ENCODE measurements around the gene MRPS2. TPM values are rescaled to one million over a fixed set of nuclear protein-coding genes. Genes with fewer than 3 reads are reported as not detected.

Gene MRPS2
- total and polyA plus RNA-seq, 9 of the 15 experiments (the other 6 are each of a cell fraction or from before 2014, with no cell fraction given): 8.0 to 167 (median 81.3) TPM

DNA sequence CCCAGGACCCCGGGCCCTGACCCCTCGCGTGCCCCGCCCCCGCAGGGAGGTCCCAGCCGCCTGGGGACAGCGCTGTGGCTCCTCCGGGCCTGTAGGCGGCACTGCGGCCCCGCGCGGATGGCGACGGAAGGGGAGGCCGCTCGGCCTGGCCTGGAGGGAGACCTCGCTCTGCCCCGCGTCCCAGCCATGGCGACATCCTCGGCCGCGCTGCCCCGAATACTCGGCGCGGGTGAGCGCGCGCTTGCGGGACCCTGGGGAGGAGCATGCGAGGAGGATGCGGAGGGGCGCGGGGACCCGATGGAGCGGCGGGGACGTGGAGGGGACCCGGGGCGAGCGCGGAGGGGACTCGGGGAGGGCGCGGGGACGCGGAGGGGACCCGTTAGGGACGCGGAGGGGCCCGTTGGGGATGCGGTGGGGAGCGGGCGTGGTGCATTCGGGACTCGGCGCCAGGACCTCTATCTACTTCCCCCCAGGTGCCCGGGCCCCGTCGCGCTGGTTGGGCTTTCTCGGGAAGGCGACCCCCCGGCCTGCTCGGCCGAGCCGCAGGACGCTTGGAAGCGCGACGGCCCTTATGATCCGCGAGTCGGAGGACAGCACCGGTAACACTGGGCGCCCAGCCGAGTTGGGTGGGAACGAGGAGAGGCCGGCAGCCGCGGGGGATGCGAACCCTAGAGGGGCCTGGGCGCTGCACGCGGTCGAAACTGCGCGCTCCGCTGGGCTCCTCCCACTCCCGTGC is at the start of gene MRPS2 (continued):
- TF ChIP-seq E2F8 (IDR thresholded peaks at IDR 0.05; ENCODE audit: low read depth, partially characterized antibody) (no peak), XRCC4 (IDR thresholded peaks at IDR 0.05; ENCODE audit: extremely low read depth, insufficient read depth, insufficient read length) (no peak), SPI1 (IDR thresholded peaks at IDR 0.05; ENCODE audit: borderline replicate concordance, low read depth, low read length) (no peak), PYGO2 (tag; IDR thresholded peaks at IDR 0.05) (no peak), ZNF174 (CRISPR knock-in tag; IDR thresholded peaks at IDR 0.05) (no peak), TARDBP (IDR thresholded peaks at IDR 0.05) (peak; percentile 64; the same call in 1 of the 2 replicates), ZBTB34 (CRISPR knock-in tag; IDR thresholded peaks at IDR 0.05) (no peak), ZKSCAN3 (CRISPR knock-in tag; IDR thresholded peaks at IDR 0.05) (no peak), ILK (tag; IDR thresholded peaks at IDR 0.05; ENCODE audit: borderline replicate concordance, low read depth) (no peak), ETV1 (tag; conservative IDR thresholded peaks at IDR 0.05; ENCODE audit: low read depth) (peak; percentile 58), ZNF589 (CRISPR knock-in tag; IDR thresholded peaks at IDR 0.05; ENCODE audit: low read depth) (0 out of 2 replicates have a peak, but pooled peaks have one; percentile 12), MTA3 (IDR thresholded peaks at IDR 0.05; ENCODE audit: borderline replicate concordance) (peak; percentile 51), TAF7 (tag; IDR thresholded peaks at IDR 0.05) (peak; percentile 69; the same call in 1 of the 2 replicates), ZBTB8A (IDR thresholded peaks at IDR 0.05; ENCODE audit: partially characterized antibody) (no peak), NR2C1 (IDR thresholded peaks at IDR 0.05) (no peak), NR2C1 (tag; IDR thresholded peaks at IDR 0.05) (0 out of 2 replicates have a peak, but pooled peaks have one; percentile 28), SIN3B (IDR thresholded peaks at IDR 0.05; ENCODE audit: low read depth) (peak; percentile 85)
- TF ChIP-seq, protein P1, sequence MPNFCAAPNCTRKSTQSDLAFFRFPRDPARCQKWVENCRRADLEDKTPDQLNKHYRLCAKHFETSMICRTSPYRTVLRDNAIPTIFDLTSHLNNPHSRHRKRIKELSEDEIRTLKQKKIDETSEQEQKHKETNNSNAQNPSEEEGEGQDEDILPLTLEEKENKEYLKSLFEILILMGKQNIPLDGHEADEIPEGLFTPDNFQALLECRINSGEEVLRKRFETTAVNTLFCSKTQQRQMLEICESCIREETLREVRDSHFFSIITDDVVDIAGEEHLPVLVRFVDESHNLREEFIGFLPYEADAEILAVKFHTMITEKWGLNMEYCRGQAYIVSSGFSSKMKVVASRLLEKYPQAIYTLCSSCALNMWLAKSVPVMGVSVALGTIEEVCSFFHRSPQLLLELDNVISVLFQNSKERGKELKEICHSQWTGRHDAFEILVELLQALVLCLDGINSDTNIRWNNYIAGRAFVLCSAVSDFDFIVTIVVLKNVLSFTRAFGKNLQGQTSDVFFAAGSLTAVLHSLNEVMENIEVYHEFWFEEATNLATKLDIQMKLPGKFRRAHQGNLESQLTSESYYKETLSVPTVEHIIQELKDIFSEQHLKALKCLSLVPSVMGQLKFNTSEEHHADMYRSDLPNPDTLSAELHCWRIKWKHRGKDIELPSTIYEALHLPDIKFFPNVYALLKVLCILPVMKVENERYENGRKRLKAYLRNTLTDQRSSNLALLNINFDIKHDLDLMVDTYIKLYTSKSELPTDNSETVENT (CRISPR knock-in tag; IDR thresholded peaks at IDR 0.05): peak; percentile 98
- TF ChIP-seq, protein P2, sequence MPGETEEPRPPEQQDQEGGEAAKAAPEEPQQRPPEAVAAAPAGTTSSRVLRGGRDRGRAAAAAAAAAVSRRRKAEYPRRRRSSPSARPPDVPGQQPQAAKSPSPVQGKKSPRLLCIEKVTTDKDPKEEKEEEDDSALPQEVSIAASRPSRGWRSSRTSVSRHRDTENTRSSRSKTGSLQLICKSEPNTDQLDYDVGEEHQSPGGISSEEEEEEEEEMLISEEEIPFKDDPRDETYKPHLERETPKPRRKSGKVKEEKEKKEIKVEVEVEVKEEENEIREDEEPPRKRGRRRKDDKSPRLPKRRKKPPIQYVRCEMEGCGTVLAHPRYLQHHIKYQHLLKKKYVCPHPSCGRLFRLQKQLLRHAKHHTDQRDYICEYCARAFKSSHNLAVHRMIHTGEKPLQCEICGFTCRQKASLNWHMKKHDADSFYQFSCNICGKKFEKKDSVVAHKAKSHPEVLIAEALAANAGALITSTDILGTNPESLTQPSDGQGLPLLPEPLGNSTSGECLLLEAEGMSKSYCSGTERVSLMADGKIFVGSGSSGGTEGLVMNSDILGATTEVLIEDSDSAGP (CRISPR knock-in tag; IDR thresholded peaks at IDR 0.05): no peak
